Inflammatory macrophage treated with lipopolysaccharide for 1 hour (primary cell): ENCODE data around the gene CNNM4.

Experiments used
- DNase-seq, 2 donors: peaks; one replicate each; pipeline ENCODE4 v3.0.0-alpha.2; 2020 to 2022

The CNNM4 gene

DNA sequence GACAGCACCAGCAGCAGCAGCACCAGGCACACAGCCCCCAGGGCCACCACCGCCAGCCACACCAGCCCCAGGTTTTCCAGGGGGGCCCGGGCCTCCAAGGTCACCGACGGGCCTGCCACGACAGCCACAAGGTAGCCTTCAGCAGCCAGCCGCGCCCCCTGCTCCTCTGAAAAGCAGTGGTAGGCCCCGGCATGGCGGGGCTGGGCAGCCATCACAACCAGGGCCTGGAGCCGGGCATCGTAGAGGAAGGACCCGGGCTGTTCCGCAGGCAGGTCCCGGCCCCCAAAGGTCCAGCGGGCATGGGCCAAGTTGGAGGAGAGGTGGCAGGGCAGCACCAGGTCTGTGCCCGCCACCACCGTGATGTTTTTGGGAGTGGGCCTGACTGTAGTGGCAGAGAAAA lies 100.4 kb downstream of the CNNM4 start:
- DNase-seq: no peak
